ENCODE data around the gene TCEA2.

The TCEA2 gene

GRCh38 chr20:64119301-64119680 is 56.3 kb downstream of the TCEA2 start:
- in situ Hi-C loops (cut with MboI; ENCODE audit: low sequenced_read_pairs), result no loop called here

- in situ Hi-C loops (cut with MboI; ENCODE audit: low sequenced_read_pairs), result no loop called here
Observed at GRCh38 chr20:64119681-64120341, 56.8 kb downstream of the TCEA2 start.

GRCh38 chr20:64121586-64121985 is 58.6 kb downstream of the TCEA2 start:
- in situ Hi-C loops (cut with MboI; ENCODE audit: low sequenced_read_pairs), result no loop called here
